HT1080 (cell line): ENCODE results near the gene HRH3. TPM values are rescaled to one million over a fixed set of nuclear protein-coding genes. Genes with fewer than 3 reads are reported as not detected.

ENCODE experiments used
- DNase-seq: peaks from one replicate; pipeline ENCODE4 v3.0.0-alpha.2; 2015; ENCODE audit warnings: low read depth
- total RNA-seq: library from RNA; depleted of rRNA; stranded (reverse); fragments of >200 nt; shearing (Covaris generic); gene quantifications from 2 replicates; pipeline ENCODE4 v1.2.3, GENCODE V29; 2014

Gene HRH3
- total RNA-seq, 1 experiment from 2014 or later, result not detected

DNA sequence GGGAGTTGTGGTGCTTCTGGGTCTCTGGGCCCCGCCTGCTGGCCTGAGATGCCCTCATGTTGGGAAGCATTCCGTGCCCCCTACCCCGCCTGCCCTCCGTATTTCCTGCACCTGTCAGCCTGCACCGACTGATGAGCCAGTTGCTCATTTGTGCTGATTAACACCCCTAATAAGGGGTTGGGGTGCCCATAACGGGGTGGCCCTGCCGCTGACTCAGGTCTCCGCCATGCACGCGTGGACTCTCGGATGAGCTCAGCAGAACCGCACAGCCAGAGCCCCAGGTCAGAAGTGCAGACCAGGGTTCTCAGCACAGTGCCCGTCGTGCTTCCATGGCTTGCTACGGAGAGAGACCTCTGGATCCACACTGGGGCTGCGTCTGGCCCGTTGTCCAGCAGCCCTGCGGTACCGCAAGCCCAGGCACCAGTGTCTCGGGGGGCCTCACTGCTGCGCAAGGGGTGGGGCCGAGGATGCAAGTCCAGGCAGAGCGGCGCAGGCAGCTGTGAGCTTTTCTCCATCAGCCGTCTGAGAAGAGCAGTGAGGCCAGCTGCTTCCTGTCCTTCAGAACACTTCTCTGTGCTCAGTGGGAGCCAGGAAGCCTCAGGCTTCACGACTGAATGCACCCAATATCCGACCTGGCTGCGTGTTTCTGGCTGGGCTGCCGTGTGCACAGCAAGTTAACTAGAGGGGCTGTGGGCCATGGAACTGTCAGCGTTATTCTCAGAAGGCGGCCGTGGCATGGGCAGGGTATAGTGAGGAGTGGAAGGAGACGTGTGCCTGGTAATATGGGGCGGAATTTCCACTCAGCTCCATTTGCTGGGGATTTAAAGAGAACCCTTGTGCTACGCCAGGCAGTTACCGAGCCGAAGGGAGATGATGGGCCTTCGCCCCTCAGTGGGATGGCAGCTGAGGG lies 18.6 kb downstream of the HRH3 start:
- DNase-seq, result no peak

DNA sequence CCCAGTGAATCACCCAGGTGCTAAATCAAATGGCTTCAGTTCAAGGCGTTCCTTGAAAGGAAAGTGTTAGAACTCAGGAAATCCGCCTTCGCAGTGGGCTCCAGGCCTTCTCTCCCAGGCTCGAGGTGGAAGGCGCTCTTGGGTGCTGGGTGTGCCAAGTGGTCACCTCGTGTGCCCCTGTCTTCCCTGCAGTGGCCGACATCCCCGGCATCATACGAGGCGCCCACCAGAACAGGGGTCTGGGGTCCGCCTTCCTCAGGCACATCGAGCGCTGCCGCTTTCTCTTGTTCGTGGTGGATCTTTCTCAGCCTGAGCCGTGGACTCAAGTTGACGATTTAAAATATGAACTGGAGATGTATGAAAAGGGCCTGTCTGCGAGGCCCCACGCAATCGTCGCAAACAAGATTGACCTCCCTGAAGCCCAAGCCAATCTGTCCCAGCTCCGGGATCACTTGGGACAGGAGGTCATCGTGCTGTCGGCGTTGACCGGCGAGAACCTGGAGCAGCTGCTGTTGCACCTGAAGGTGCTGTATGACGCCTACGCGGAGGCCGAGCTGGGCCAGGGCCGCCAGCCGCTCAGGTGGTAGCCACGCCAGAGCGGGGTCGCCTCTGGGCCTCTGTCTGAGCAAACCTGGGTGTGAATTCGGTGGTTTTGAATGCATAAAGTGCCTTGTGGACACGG lies 19.4 kb downstream of the HRH3 start:
- no peak for DNase-seq

DNA sequence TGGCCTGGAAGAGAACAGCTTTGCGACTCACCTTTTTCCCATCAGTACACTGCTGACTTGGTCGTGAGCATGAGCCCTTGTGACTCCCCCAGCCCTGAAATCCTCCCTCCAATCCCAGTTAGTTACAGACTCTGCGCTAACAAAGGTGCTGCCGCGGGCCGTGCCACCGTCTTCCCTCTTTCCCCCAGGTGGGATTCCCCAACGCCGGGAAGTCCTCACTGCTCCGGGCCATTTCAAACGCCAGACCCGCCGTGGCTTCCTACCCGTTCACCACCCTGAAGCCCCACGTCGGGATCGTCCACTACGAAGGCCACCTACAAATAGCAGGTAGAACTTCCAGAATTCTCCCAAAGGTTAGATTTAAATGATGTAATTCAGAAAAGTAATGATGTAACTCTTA lies 21.1 kb downstream of the HRH3 start:
- no peak for DNase-seq

DNA sequence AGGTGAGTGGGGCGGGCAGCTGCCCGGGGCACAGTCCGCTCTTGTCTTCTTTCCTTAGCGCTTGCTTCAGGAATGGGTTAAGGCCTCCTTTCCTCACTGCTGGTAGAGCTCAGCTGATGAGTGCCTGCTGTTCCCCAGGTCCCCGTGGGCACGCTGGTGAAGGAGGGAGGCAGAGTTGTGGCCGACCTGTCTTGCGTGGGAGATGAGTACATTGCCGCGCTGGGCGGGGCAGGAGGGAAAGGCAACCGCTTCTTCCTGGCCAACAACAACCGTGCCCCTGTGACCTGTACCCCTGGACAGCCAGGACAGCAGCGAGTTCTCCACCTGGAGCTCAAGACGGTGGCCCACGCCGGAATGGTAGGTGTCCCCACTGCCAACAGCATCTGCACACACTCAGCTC lies 21.6 kb downstream of the HRH3 start:
- DNase-seq, result no peak

DNA sequence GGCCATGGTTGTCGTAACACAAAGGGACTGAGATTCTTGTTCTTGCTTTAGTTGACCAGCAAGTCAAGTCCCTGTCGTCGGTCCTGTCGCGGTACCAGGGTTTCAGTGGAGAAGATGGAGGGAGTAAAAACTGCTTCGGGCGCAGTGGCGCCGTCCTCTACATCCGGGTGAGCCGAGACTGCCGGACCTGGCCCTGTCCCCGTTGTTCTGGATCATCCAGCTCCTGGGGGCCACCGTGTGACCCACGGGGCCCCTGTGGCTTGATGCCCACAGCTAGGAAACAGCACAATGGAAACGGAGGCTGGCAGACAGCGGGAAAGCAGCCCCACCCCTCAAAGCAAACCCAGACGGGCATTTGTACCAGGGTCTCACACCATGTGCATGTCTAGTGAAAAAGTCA lies 22.3 kb downstream of the HRH3 start:
- no peak for DNase-seq

DNA sequence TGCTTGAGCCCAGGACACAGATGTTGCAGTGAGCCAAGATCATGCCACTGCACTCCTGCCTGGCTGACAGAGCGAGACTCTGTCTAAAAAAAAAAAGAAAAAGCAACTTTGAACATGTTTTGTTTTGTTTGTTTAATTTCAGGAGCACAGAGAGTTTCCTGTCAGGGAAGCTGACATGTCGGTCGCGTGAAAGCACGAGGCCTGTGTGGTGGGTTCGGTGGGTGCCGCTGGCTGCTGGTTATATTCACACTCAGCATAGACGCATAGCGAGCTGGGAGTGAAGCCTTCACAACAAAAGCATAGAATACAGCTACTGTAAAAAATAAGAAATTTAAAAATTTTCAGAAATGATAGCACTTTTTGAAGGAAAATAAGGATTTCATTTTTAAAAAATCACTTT lies 22.8 kb downstream of the HRH3 start:
- DNase-seq, result no peak

DNA sequence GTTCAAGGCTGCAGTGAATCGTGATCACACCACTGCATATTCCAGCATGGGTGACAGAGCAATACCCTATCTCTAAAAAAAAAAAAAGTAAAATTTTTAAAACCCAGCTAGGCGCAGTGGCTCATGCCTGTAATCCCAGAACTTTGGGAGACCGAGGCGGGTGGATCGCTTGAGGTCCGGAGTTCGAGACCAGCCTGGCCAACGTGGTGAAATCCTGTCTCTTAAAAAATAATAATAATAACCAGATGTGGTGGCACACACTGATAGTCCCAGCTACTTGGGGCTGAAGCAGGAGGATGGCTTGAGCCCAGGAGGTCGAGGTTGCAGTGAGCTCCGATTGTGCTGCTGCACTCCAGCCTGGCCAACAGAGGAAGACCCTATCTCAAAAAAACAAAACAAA lies 23.8 kb downstream of the HRH3 start:
- DNase-seq, result no peak

DNA sequence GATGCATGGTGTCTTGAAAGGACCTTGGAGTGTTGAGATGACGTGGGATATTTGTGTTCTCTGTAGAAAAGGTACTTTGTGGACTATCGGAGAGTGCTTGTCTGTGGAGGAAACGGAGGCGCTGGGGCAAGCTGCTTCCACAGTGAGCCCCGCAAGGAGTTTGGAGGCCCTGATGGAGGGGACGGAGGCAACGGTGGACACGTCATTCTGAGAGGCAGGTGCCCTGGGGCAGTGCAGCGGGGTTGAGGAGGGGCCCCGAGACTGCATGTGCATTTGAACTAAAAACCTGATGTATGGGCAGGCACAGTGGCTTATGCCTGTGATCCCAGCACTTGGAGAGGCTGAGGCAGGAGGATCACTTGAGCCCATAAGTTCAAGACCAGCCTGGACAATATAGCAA lies 24.3 kb downstream of the HRH3 start:
- DNase-seq, result no peak

DNA sequence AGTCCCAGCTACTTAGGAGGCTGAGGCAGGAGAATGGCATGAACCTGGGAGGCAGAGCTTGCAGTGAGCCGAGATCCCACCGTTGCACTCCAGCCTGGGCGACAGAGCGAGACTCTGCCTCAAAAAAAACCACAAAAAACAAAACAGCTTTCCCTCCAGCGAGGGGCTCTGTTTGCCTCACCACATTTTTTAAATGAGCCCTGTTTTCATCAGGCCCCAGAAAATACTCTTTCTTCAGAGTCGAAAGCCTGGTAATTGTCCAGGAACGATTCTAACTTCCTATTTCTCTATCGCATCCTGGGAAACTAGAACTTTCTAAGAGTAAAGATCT lies 25.0 kb downstream of the HRH3 start:
- no peak for DNase-seq

DNA sequence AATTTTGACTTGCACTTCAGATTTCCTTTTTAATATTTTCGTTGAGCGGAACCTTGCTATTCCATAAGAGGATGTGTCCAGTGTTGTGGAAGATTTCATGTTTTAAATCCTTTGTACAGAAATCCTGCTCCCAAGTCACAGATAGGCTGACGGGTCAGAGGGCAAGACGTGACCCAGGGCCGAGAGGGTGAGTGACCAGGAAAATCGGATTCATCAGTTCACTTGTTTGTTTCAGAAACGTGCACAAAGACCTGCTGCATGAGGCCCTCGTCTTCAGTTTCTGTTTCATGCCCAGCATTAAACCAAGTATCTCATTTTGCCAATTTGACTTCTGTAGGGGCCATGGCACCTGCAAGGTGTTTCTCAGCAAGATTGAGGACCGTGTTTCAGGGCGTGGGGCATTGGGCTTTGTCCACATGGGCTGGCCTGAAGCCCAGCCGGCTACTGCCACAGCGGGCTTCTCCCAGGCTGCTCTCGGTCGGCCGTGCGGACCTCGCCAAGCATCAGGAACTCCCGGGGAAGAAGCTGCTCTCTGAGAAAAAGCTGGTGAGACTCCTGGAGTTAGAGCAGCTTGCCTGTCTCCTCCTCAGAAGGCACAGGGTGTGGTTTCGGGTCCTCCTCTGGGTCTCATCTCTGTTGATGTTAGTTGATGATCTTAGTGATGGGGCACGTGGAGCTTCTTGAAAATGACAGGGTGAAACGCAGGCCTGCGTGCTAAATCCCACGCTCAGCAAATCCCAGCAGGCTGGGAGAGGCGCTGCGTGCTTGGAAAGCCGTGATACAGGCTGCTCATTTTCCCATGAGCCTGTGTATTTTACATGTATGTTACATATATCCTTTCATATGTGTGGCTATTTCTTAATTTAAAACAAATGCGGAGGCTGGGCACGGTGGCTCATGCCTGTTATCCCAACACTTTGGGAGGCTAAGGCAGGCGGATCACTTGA lies 26.7 kb downstream of the HRH3 start:
- no peak for DNase-seq

DNA sequence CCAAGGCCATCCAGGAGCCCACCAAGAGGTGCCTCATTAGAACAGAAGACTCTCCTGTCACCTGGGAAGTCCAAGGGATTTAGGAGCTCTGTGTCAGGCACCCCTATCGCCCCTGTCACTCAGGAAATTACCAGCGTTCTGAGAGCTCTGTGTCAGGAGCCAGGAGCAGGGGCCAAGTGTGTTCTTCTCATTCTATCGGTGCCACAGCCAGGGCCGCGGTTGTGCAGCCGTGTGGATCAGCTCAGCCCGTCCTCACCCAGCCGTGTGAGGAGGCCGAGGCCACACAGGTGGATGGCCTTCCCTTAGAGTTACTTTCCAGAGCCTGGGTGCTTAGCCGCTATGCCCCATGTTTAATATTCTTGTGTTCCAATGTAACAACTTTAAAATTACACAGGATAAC lies 27.4 kb downstream of the HRH3 start:
- no peak for DNase-seq

DNA sequence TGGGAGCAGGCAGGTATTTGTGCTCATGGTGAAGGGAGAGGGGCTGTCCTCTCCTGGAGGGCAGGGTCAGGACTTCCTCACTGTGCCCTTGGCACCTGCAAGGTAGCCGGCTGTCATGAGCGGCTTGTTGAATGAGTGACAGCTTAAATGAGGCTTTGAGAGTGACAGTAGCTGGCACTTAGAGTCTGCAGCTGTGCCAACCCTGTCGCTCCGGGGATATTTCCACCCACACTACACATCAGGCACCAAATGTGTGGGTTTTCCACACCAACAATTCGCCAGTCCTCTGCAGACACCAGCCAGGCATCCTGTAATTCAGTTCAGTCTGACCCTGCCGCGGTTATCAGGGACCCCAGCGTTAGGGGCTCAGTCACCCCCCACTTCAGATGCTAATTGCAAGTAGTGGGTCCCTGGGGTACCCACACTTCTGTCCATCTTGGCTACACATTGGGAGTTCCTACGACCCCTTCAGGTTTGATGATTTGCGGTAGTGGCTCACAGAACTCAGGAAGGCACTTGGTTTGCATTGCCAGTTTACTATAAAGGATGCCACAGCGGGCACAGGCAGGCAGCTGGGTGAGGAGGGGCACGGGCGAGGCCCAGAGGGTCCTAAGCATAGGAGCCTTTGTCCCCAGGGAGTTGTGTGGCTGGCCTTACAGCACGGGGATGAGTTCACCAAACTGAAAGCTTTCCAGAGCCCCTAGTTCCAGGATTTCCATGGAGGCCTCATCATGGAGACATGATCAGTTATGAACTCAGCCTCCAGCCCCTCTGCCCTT lies 28.1 kb downstream of the HRH3 start:
- no peak for DNase-seq

DNA sequence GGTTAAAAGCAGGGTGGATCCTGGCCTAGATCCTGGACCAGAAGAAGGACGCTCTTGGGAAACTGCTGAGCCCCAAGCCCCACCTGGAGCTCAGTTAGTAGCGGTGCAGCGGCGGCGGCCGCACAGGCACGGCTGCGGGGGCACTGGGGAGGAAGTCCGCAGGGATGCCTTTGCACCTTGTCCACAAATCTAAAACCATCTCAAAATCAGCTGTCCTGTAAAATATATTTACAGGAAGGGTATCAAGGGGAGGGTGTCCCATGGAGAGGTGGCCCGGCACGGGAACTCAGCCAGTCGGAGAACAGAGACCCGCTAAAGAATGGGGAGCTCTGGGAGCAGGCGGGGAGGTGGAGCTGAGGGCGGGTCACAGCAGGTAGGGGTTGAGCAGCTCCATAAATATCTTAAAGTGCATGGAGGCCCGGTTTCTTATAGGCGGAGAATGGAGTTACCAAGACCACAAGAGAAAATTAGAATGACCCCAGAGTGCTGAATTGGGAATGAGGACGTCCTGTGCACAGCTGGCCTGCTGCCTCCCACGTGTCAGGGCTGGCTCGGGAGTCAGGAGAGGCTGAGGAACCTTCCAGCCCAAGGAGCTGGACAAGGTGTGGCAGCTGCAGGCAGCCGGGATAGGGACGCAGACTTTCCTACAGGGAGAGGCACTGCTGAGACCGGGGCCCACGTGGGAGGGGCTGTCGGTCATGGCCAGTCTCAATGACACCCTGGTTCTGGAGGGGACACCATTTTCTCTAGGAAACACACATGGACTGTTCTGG lies 29.3 kb downstream of the HRH3 start:
- no peak for DNase-seq

DNA sequence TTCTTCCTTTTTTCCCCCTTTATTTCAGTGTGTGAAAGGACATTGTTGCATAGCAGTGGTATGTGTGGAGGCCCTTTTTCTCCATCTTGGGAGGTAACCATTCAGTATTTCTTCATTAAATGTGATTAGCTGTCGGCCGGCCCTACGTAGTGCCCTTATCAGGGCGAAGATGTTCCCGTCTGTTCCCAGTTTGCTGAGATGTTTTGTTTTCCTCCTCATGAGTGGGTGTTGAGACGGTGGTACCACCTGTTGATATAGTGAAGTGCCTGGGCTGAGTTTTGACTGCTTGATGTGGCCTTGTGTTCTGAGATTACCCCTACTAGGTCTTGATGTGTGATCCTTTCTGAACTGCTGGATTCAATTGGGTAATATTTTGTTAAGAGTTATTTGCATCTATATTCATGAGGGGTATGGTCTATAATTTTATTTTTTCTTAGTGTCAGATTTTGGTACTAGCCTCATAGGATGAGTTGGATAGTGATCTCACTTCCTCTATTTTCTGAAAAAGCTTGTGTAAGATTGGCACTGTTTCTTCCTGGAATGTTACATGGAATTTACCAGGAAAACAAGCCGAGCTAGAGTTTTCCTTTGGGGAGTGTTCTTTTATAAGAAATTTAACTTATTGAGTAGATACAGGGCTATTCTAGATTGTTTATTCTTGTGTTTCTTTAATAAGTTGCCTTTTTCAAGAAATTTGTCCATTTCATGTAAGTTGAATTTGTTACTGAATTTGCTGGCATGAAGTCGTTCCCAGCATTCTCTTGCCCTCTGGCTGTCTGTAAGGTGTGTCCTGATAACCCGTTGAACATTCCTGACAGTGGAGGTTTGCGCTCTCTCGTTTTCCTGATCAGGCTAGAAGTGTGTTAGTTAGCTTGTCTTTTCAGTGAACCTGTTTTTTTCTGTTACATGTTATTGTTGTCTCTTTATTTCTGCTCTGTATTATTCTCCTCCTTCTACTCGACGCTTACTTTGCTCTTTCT lies 32.9 kb downstream of the HRH3 start:
- DNase-seq, result no peak

DNA sequence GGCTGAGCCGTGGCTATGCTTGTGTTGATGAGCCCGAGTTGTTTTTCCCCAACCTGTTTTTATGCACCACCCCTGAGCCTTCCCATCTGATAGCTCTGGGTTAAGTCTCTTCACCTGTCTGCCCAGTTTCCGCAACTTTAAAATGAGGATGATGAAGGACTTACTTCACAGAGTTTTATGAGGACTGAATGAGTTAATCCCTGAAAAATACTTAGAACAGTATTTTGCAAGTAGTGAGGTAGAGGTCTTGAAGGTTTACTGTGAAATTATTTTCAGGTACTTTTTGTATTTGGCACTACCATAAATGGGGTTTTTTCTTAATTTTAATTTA lies 34.0 kb downstream of the HRH3 start:
- DNase-seq, result no peak

DNA sequence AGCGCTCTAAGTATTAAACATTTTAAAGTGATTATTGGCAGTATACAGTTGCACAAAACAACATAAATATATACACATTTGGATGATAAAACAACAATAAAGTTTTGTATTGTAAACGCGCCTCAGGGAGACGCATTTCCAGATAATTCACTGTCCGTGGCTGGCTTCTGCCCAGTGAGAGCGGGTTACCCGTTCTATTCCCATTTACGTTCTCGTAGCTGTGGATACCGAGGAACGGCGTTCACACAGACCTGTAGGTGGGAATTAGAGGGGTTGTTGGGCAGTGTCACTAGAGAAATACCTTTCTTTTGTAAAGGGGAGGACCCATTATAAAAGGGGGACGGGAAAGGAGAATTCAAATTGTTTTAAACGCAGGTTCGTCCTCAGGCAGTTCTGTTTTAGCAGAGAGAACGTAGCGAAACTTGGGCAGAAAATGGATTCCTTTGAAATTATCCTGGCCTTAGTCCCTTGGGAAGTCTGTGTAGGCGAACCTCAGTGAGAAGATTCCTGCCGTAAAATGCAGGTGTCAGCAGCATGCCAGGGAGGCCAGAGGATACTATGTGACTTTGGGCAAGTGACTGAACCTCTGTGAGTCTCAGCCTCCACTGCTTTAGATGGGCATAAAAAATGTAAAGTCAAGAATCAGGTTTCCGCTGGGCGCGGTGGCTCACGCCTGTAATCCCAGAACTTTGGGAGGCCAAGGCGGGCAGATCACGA lies 36.5 kb downstream of the HRH3 start:
- DNase-seq, result no peak

DNA sequence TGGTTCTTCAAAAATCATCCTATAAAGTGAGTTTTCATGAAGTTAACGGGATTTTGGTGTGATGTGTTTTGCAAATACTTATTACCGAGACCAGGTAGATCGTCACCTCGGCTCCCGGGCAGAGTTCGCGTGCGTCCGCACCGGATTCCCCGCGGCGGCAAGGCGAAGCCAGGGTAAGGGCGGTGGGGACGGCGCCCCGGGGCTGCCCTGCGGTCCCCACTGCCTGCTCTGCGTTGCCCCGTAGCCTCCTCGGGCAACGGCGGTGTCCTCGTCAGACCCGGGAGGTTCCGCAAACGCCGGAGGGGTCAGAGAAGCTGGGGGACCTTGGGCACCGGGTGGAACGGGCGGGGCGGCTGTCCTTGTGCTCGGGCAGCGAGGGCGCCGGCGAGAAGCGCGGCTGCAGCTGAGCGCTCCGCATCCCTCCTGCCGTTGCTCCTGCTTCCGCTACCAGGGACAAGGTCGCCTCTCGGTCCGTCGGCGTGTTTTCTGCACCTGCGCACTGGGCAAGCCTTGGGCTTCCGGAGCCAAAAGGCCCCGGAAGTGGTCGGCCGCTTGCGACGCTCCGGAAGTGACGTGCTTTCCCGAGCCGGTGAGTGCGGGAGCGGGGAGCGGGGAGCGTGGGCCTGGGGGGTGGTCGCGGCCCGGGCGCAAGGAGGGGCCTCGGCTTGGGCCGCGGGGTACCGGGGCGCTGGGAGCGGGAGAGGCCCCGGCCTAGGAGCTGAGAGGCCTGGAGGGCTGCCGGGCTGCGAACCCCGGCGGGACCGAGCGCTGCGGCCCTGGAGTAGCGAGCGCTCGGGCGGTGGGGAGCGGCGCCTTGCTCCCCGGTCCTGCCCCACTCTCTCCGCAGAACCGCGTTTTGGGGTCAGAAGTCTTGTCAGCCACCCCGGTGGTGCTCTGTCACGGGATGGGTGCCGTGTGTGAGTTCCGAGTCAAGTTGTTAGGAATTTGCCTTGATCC lies 37.3 kb downstream of the HRH3 start, which contains the start of gene MTG2:
TSS of gene MTG2 (plus strand) at position 560 of the 957 bp plus-strand sequence. CDS start 10,393 bp downstream, outside the sequence.
- peak; percentile 90 for DNase-seq
